ENCODE data around the gene SIRT5.

Gene SIRT5

DNA sequence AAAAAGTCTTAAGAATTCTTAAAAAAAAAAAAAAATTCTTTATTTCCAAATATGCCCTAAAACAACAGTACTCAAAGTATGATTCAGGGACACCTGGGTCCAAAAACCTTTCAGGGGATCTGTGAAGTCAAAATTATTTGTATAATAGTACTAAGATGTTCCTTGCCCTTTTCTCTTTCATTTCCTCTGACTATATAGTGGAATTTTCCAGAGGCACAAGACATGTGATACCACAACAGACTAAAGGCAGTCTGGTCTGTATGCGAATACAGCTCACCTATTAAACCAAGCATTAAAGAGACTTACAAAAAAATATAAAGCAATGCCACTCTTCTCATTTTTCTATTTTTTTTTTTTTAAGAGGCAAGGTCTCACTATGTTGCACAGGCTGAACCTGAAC lies 56.1 kb downstream of the SIRT5 start:
- DNase-seq (ENCODE audit: low read depth, low spot score): no peak

DNA sequence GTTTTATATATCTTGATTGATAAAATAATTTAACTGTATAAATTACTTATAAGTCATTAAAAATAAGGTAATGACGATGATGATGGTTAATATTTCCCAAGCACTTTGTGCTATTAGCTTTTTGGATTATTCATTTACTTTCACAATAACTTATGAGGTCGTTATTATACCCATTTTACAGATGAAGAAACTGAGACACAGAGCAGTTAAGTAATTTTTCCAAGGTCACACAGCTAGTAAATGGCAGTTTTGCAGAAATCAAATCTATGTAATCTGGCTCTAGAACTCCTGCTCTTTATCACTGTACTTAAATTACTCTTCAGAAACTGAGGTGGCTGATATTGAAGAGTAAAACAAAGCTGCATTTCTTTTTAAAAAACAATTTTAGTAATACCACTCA lies 58.9 kb downstream of the SIRT5 start:
- no peak for DNase-seq (ENCODE audit: low read depth, low spot score)

DNA sequence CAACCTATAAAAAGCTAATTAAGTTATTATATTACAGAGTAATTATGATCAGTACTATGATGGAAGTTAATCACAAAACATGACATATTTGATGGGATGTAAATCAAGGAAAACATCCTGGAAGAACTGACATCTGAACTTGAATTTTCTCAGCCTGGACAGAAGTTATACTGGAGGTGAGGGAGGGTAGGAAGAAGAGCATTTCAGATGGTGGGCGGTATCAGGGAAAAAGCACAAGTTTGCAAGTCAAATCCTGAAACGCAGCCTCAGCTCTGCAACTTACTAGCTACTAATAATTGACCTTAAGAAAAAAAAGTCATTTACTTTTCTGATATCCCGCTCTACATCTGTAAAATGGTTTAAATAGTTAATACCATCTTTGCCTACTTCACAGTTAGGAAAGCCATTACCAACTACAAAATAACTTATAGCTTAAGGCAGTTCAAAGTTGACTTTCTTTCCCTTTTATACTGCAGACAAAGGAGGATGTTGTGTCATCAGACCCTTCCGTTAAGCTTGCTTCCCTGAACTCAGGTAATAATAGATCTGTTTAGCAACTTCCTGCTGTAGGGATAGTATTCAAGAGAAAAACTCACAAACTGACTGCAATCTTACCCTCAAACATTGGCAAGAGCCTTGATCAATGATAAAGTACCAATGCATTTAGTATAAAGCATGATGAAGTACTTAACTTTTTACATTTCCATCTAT lies 61.7 kb downstream of the SIRT5 start:
- DNase-seq (ENCODE audit: low read depth, low spot score): no peak

DNA sequence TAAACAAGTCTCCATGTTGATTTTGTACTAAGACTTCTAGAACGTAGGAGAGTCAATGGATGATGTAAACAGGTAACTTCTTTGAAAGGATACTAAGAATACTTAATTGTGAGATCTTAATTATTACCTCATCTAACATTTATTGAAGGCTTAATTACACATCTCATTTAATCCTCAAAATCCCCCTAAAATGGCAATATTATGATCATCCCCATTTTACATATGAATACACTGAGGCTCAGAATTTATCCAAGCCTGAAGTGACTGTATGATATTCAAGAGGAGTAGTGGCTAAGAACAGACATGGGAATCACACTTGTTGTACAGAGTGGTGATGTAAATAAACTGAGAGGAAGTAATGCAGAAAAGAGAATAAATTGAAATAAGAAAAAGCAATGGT lies 63.6 kb downstream of the SIRT5 start:
- DNase-seq (ENCODE audit: low read depth, low spot score): no peak

DNA sequence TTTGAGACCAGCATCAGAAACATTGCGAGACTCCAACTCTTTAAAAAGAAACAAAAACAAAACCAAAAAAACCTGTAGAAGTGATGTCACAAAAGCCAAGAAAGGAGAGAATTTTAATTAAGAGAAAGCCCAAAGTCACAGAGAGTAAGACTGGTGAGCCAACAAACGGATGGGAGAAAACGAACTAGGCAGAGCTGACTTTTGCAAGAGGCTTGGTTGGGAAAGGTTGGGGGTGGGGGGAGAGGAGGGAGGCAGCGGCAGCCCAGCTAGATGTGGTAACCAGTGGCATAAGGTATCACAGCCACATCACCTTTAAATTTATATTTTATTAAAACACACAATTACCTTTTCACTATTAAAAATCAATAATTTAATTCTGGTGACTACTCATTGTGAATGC lies 64.2 kb downstream of the SIRT5 start:
- no peak for DNase-seq (ENCODE audit: low read depth, low spot score)

DNA sequence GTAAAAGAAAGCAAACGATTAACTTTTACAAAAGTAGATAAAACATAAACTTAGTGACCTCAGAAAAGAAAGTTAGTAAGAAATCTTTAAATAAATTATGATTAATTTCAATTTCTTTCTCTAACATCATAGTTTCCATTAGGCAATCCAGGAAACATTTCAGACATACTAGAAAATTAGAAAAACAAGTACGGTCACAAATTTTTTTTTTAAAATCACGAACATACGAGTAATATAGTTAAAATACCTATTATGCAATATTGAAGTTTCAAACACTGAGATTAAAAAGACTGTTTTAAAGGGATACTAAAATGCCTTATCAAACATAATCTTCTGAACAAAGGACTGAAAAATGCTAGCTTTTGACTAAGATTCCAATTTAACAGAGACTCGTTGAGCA lies 66.9 kb downstream of the SIRT5 start:
- no peak for DNase-seq (ENCODE audit: low read depth, low spot score)

DNA sequence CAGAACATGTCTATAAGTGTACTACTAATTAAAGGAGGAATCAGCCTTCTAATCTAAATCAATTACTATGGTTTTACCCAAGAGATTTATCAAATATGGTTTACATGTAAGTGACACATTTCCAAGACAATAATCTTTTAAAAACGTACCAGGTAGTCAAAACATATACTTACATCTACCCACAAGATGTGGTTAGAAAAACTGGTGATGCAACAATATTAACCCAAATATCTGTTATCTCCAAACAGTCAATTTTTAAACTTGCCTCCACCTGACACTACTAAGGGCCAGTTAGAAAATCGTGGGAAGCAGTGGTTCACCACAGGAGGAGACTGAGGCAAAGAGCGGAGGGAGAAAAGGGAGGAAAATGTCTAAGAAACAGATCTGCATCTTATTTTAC lies 68.7 kb downstream of the SIRT5 start:
- DNase-seq (ENCODE audit: low read depth, low spot score): no peak

DNA sequence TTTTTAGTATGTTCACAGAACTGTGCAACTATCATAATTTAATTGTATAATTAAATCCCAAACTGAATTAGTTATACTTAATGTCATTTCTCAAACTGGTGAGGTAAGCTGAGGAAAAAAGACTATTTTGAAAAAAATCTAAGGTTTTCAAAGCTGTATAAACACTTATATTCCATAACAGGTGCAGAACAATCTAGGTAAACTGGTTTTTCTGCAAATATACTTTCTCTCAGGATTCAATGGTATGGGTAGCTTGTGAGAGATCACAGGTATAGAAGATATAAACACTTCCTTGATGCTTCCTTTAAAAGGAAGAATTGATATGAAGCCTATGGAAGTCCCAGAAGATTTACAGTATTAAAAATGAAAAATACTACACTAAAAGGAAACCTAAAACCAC lies 74.4 kb downstream of the SIRT5 start:
- DNase-seq (ENCODE audit: low read depth, low spot score): no peak

DNA sequence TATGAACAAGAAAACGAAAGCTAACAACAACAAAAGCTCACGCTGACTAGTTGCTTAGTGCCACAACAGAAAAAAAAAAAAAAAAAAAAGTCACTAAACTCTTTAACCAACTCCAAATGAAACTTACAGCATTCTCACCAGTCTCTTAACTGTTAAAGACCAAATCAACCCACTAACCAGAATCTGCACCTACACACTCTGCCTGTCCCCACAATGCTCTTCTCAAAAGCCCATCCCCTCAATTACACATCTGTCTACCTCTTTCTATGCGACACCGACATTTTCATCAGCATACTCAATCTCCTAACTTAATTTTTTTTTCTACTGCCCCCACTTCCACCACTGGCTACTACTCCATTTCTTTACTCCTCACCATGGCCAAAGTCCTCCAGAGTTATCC lies 75.0 kb downstream of the SIRT5 start:
- DNase-seq (ENCODE audit: low read depth, low spot score): no peak

DNA sequence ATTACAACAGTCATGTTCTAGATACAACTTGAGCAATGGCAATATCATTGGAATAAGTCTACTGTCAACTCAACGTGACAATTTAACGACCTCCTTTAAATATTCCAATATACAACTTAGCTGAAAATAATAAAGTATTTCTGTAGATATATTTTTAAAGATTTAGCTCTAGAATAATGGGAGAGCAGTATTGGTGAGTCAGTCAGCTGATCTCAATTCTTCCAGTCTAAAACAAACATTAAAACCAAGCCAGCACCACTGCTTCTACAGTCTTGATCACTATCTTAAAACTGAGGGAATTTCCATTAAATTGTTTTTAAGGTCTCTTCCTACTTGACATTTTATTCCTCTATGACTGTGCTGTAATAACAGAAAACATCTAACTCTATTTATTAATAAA lies 78.9 kb downstream of the SIRT5 start:
- no peak for DNase-seq (ENCODE audit: low read depth, low spot score)

DNA sequence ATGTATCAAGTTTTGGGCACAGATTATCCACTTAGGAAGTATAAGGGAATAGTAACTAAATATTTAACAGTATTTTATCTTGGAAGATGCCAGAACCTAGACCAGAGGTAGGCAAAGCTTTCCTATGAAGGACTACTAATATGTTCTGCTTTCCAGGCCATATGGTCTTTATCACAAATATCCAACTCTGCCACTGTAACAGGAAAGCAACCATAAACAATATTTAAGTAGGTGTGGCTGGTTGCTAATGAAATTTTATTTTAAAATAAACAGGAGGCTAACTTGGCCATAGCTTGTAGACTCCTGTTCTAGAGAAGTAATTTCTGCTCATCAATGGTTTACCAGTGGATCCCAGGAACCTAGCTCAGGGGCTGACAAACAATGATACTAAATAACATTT lies 80.1 kb downstream of the SIRT5 start:
- no peak for DNase-seq (ENCODE audit: low read depth, low spot score)

DNA sequence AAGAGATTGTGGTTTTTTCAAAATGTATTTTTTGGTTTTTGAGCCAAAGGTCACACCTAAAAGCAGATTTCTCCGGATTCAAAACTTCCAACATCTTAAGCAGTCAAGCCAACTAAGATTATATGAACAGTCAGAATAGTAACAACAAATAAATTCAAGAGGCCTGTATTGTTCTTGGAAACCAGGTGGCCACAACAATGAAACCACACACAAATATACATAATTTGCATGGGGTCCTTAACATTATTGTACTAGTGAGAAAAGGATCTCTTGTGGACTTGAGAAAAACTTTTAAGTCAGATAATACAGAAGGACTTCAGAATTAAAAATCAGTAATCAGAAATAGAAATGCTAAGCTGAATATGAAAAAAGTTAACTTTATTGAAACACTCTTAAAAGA lies 81.3 kb downstream of the SIRT5 start:
- no peak for DNase-seq (ENCODE audit: low read depth, low spot score)

DNA sequence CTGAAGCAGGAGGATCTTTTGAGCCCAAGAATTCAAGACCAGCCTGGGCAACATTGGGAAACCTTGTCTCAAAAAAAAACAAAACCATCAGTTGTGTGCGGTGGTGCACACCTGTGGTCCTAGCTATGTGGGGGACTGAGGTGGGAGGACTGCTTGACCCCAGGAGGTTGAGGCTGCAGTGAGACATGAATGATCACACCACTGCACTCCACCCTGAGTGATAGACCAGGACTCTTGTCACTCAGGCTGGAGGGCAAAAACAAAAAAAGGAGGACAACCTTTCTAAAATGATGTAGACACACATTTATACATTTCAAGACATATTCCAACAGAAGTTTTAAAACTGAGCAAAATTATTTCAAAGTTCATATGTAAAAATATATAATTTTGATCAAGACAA lies 85.9 kb downstream of the SIRT5 start:
- DNase-seq (ENCODE audit: low read depth, low spot score): no peak

DNA sequence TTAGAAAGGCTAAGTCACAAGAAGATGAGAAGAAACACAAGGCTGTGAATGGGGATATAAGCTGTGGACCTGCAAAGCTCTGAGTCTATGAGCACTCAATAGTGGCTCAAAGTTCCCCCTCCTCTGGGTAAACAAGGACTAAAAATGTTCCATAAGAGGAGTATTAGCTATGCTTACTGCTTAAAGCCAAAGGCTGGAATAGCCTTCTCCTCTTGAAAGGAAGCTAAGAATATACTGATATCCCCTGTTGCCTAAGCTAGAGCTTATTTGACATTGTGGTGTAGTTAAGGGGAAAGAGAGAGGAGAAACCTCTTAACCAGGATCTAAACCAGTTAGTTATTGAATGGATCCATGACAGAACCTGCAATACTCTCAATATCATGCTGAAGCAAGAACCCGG lies 86.5 kb downstream of the SIRT5 start:
- no peak for DNase-seq (ENCODE audit: low read depth, low spot score)

DNA sequence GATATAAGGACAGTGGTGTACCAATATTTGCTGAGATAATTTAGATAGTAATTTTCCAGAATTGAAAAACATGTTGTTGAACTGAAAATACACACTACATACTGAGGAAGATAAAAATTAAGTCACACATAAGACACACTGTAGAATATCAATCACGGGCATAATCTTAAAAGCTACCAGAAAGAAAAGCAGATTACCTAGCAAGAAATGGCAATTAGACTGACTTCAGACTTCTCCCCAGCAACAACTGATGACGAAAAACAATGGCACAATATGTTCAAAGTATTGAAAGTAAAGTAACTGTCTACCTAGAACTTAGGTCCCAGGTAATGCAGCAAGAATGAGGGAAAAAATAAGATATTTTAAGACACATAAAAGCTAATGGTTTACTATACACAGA lies 87.2 kb downstream of the SIRT5 start:
- DNase-seq (ENCODE audit: low read depth, low spot score): no peak

DNA sequence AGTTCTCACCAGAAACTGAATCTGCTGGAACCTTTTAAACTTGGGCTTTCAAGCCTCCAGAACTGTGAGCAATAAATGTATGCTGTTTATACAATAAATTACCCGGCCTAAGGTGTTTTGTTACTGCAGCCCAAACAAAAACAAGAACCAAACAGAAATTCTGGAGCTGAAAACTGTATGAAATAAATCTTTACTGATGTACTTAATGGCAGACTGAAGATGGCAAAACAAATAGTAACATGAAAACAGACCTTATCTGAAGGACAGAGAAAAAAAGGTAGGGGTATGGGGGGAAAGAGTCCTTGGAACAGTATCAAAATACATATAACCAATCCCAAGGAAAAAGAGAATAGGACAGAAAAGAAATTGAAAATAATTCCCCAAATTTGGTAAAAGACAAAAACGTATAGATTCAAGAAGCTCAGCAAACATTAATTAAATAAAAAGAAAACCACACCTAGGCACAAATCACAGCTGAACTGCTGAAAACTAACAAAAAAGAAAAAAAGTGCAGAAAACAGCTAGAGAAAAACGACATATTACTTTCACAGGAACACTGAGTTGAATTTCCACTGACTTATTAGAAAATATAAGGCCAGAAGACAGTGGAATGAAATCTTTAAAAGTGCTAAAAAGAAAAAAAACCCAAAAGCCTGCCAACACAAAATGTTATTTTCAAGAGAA lies 88.4 kb downstream of the SIRT5 start:
- no peak for DNase-seq (ENCODE audit: low read depth, low spot score)

DNA sequence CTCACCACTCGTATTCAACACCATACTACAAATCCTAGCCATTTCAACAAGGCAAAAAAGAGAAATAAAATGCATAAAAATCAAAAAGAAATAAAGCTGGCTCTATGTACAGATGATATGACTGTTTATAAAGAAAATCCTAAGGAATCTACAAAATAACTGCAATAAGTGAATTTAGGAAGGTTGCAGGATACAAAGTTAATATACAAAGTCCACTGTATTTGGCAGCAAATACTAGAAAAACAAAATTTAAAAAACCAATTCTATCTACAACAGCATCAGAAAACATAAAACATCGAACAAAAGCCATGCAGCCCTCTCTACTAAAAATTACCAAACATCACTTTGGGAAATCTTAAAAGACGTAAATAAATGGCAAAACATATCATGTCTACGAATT lies 89.6 kb downstream of the SIRT5 start:
- DNase-seq (ENCODE audit: low read depth, low spot score): no peak

Data from brain pericyte (primary cell).